ENCODE results near the gene PHF12.

- TF ChIP-seq CTCF (conservative IDR thresholded peaks at IDR 0.05; ENCODE audit: low read depth, low read length) = no peak
- no peak for TF ChIP-seq SMC3 (IDR thresholded peaks at IDR 0.05; ENCODE audit: low read depth, low read length)
- TF ChIP-seq BHLHE40 (IDR thresholded peaks at IDR 0.05; ENCODE audit: low read depth, low read length) = no peak
- TF ChIP-seq ELK1 (IDR thresholded peaks at IDR 0.05; ENCODE audit: borderline replicate concordance, low read depth, low read length) = no peak
- TF ChIP-seq MAFK (IDR thresholded peaks at IDR 0.05; ENCODE audit: low read depth, low read length) = no peak
- no peak for TF ChIP-seq POLR2A (IDR thresholded peaks at IDR 0.05; ENCODE audit: low read depth, low read length)
- no peak for TF ChIP-seq CEBPB (IDR thresholded peaks at IDR 0.05; ENCODE audit: low read depth, low read length)
- no peak for TF ChIP-seq RAD21 (IDR thresholded peaks at IDR 0.05; ENCODE audit: low read length)
- TF ChIP-seq USF2 (IDR thresholded peaks at IDR 0.05; ENCODE audit: low read depth, low read length) = no peak
- TF ChIP-seq RFX5 (IDR thresholded peaks at IDR 0.05; ENCODE audit: low read depth, low read length) = no peak
- no peak for TF ChIP-seq RCOR1 (IDR thresholded peaks at IDR 0.05; ENCODE audit: insufficient replicate concordance, low read length)
Observed at GRCh38 chr17:28948342-28948741, 3.0 kb downstream of the PHF12 start.
